Caco-2 (cell line): ENCODE measurements around the gene HTR3E. TPM values are rescaled to one million over a fixed set of nuclear protein-coding genes. Genes with fewer than 3 reads are reported as not detected.

Experiments used
- BruUV-seq: library from RNA; stranded (reverse); fragments of 400-500 nt; replicated peaks from 2 replicates; lab custom pipeline; 2021; lab: Mats Ljungman, UMichigan
- CTCF ChIA-PET: fragments of 300-600 bp; sonication (Branson Sonifier 250); formaldehyde crosslinking; loops from one replicate; lab custom pipeline; 2022; ENCODE audit warnings: antibody characterized with exemption; lab: Charles Lee
- POLR2A ChIA-PET: fragments of 300-600 bp; sonication (Branson Sonifier 250); formaldehyde crosslinking; loops from one replicate; lab custom pipeline; 2022; ENCODE audit warnings: antibody characterized with exemption; lab: Charles Lee
- DNase-seq, 2 experiments: peaks; one replicate each; pipeline versions ENCODE4 v3.0.0 to v3.0.0-alpha.2; 2020 to 2022
- H3K27me3 ChIP-seq: replicated peaks from 2 replicates; pipeline ENCODE4 v1.6.0; 2011; ENCODE audit warnings: low read length; ENCODE audit not compliant: control insufficient read depth, insufficient read depth
- H3K36me3 ChIP-seq: 2 replicates; pipeline ENCODE4 v1.5.1; 2011; ENCODE audit warnings: low read length; ENCODE audit not compliant: control insufficient read depth, insufficient read depth
- H3K4me1 ChIP-seq: fragments of 250-450 bp; sonication (Bioruptor Pico); 2 replicates; pipeline ENCODE4 v1.5.1; 2020; ENCODE audit warnings: mild to moderate bottlenecking
- H3K4me3 ChIP-seq: 2 replicates; pipeline ENCODE4 v1.5.1; 2011; ENCODE audit warnings: low read depth, mild to moderate bottlenecking, control low read depth, low read length
- H3K9me3 ChIP-seq: fragments of 250-450 bp; sonication (Bioruptor Pico); 2 replicates; pipeline ENCODE4 v1.5.1; 2020; ENCODE audit warnings: mild to moderate bottlenecking, moderate library complexity
- H3K27ac Mint-ChIP-seq: one replicate; pipeline ENCODE4 v1.8.0; 2022; ENCODE audit warnings: mixed read lengths; ENCODE audit not compliant: unreplicated experiment
- H3K27me3 Mint-ChIP-seq: one replicate; pipeline ENCODE4 v1.8.0; 2022; ENCODE audit warnings: mixed read lengths; ENCODE audit not compliant: insufficient read depth, unreplicated experiment
- H3K36me3 Mint-ChIP-seq: one replicate; pipeline ENCODE4 v1.8.0; 2022; ENCODE audit warnings: mild to moderate bottlenecking, mixed read lengths; ENCODE audit not compliant: insufficient read depth, unreplicated experiment
- H3K4me1 Mint-ChIP-seq: one replicate; pipeline ENCODE4 v1.8.0; 2022; ENCODE audit warnings: low read depth, mixed read lengths; ENCODE audit not compliant: unreplicated experiment
- H3K4me3 Mint-ChIP-seq: one replicate; pipeline ENCODE4 v1.8.0; 2022; ENCODE audit warnings: mild to moderate bottlenecking, moderate library complexity, mixed read lengths; ENCODE audit not compliant: unreplicated experiment
- H3K9me3 Mint-ChIP-seq: one replicate; pipeline ENCODE4 v1.8.0; 2022; ENCODE audit warnings: mixed read lengths; ENCODE audit not compliant: unreplicated experiment
- intact Hi-C: fragments of 100-400 bp; cut with micrococcal nuclease; formaldehyde crosslinking; loops from one replicate; pipeline ENCODE4 v1.10.0; 2022; ENCODE audit not compliant: unreplicated experiment
- total RNA-seq: library from RNA; stranded (reverse); gene quantifications from 2 replicates; pipeline ENCODE4 v1.2.3, GENCODE V29; 2022
- TF ChIP-seq, protein P1 (sequence below), 2 experiments: fragments of 200-600 bp in 1 of 2; IDR thresholded peaks; 1 replicate in 1 of 2; 2 replicates in 1 of 2; pipeline versions ENCODE4 v1.5.1 to v1.8.0; 2011 to 2022; ENCODE audit warnings: antibody characterized with exemption in 1 of 2, control low read depth in 1 of 2, inconsistent platforms in 1 of 2, low read depth in 1 of 2, low read length in 1 of 2, mild to moderate bottlenecking in 1 of 2, moderate library complexity in 1 of 2; ENCODE audit not compliant: insufficient read depth in 1 of 2, severe bottlenecking in 1 of 2, unreplicated experiment in 1 of 2

HTR3E gene
- total RNA-seq, 1 experiment from 2014 or later, result not detected

- BruUV-seq, result no TSS peak
- Histone ChIP-seq H3K27me3 (no peaks in the 10 kb centered on the region), H3K36me3 (no peaks in the 10 kb centered on the region), H3K9me3 (0 out of 2 replicates have a peak, but pooled peaks cover 8% of the 10 kb centered on the region), H3K4me1 (no peaks in the 10 kb centered on the region), H3K4me3 (no peak overlapping the region)
- CTCF ChIA-PET, result no interaction called here
- intact Hi-C loops, result no loop called here
- no peak for DNase-seq
- H3K27ac Mint-ChIP-seq, result no peak overlapping the region
- peaks cover 11% of the 10 kb centered on the region for H3K9me3 Mint-ChIP-seq
- no peak overlapping the region for H3K4me3 Mint-ChIP-seq
- H3K27me3 Mint-ChIP-seq, result no peaks in the 10 kb centered on the region
- H3K36me3 Mint-ChIP-seq, result no peaks in the 10 kb centered on the region
- no peaks in the 10 kb centered on the region for H3K4me1 Mint-ChIP-seq
- POLR2A ChIA-PET, result no interaction called here
- TF ChIP-seq, protein P1, sequence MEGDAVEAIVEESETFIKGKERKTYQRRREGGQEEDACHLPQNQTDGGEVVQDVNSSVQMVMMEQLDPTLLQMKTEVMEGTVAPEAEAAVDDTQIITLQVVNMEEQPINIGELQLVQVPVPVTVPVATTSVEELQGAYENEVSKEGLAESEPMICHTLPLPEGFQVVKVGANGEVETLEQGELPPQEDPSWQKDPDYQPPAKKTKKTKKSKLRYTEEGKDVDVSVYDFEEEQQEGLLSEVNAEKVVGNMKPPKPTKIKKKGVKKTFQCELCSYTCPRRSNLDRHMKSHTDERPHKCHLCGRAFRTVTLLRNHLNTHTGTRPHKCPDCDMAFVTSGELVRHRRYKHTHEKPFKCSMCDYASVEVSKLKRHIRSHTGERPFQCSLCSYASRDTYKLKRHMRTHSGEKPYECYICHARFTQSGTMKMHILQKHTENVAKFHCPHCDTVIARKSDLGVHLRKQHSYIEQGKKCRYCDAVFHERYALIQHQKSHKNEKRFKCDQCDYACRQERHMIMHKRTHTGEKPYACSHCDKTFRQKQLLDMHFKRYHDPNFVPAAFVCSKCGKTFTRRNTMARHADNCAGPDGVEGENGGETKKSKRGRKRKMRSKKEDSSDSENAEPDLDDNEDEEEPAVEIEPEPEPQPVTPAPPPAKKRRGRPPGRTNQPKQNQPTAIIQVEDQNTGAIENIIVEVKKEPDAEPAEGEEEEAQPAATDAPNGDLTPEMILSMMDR (IDR thresholded peaks at IDR 0.05; ENCODE audit: insufficient read depth in 1 of 2, low read depth in 1 of 2, low read length in 1 of 2, severe bottlenecking in 1 of 2, unreplicated experiment in 1 of 2), result no peak
Observed at GRCh38 chr3:184082465-184082864, 14.4 kb upstream of the HTR3E start.

- TF ChIP-seq, protein P1 (IDR thresholded peaks at IDR 0.05; ENCODE audit: insufficient read depth in 1 of 2, low read depth in 1 of 2, low read length in 1 of 2, severe bottlenecking in 1 of 2, unreplicated experiment in 1 of 2), result no peak
- H3K9me3 Mint-ChIP-seq, result peaks cover 11% of the 10 kb centered on the region
- no TSS peak for BruUV-seq
- no peaks in the 10 kb centered on the region for H3K4me1 ChIP-seq
- H3K27me3 Mint-ChIP-seq, result no peaks in the 10 kb centered on the region
- H3K4me3 Mint-ChIP-seq, result no peak overlapping the region
- H3K36me3 Mint-ChIP-seq, result no peaks in the 10 kb centered on the region
- H3K27me3 ChIP-seq, result no peaks in the 10 kb centered on the region
- ChIA-PET CTCF (no interaction called here), POLR2A (no interaction called here)
- H3K9me3 ChIP-seq, result 0 out of 2 replicates have a peak, but pooled peaks cover 8% of the 10 kb centered on the region
- DNase-seq, result no peak
- no peak overlapping the region for H3K4me3 ChIP-seq
- no peaks in the 10 kb centered on the region for H3K4me1 Mint-ChIP-seq
- no peak overlapping the region for H3K27ac Mint-ChIP-seq
- intact Hi-C loops, result no loop called here
- no peaks in the 10 kb centered on the region for H3K36me3 ChIP-seq
Observed at GRCh38 chr3:184085389-184085852, 11.4 kb upstream of the HTR3E start.

DNA sequence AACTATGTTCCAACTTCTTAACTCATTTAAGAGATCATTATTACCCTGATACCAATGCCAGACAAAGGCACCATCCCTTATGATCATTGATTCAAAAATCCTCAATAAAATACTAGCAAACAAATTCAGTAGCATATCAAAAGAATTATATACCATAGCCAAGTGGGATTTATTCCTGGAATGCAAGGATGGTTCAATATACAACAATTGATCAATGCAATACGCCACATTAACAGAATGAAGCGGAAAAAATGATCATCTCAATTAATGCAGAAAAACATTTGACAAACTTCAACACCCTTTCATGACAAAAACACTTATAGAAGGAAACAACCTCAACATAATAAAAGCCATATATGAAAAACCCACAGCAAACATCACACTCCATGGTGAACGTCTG lies 4.7 kb upstream of the HTR3E start:
- ChIA-PET CTCF (no interaction called here), POLR2A (no interaction called here)
- Mint-ChIP-seq H3K9me3 (no peaks in the 10 kb centered on the region), H3K4me3 (no peak overlapping the region), H3K27ac (no peak overlapping the region), H3K27me3 (peaks cover 3% of the 10 kb centered on the region), H3K4me1 (no peaks in the 10 kb centered on the region), H3K36me3 (no peaks in the 10 kb centered on the region)
- intact Hi-C loops, result no loop called here
- Histone ChIP-seq H3K36me3 (no peaks in the 10 kb centered on the region), H3K27me3 (no peaks in the 10 kb centered on the region), H3K4me1 (no peaks in the 10 kb centered on the region), H3K9me3 (peaks cover 17% of the 10 kb centered on the region), H3K4me3 (no peak overlapping the region)
- TF ChIP-seq, protein P1 (IDR thresholded peaks at IDR 0.05; ENCODE audit: insufficient read depth in 1 of 2, low read depth in 1 of 2, low read length in 1 of 2, severe bottlenecking in 1 of 2, unreplicated experiment in 1 of 2), result no peak
- BruUV-seq, result no TSS peak
- no peak for DNase-seq
